Aorta (tissue), 5 donors: ENCODE data around the gene ULBP1. TPM values are rescaled to one million over a fixed set of nuclear protein-coding genes. Genes with fewer than 3 reads are reported as not detected.
"Not testable (repeated sequence)": the region's sequence is repeated elsewhere in the genome, so short reads cannot be mapped to it uniquely, and the experiment has no call there.

Experiments
- ATAC-seq: fragments of 200-7000 bp; cut with Tn5 transposase; one replicate; pipeline ENCODE4 v1.9.1; 2022; ENCODE audit warnings: moderate library complexity; ENCODE audit not compliant: low FRiP score
- DNase-seq, 2 donors: peaks; one replicate each; pipeline ENCODE4 v3.0.0-alpha.2; 2020
- H3K27ac ChIP-seq, 2 donors: one replicate each; pipeline ENCODE4 v1.5.1; 2013; ENCODE audit warnings: low read length in 2 of 2, mild to moderate bottlenecking in 2 of 2, moderate library complexity in 2 of 2, control low read depth in 1 of 2, inconsistent platforms in 1 of 2, low read depth in 1 of 2
- H3K27me3 ChIP-seq, 2 donors: one replicate each; pipeline ENCODE4 v1.6.1; 2013; ENCODE audit warnings: control low read depth in 1 of 2, low read length in 1 of 2, mild to moderate bottlenecking in 1 of 2, moderate library complexity in 1 of 2; ENCODE audit not compliant: insufficient read depth in 2 of 2, control insufficient read depth in 1 of 2
- H3K36me3 ChIP-seq, 2 donors: one replicate each; pipeline ENCODE4 v1.6.1; 2013; ENCODE audit warnings: control low read depth in 1 of 2, low read length in 1 of 2, mild to moderate bottlenecking in 1 of 2; ENCODE audit not compliant: insufficient read depth in 2 of 2, control insufficient read depth in 1 of 2
- H3K4me1 ChIP-seq, 2 donors: one replicate each; pipeline ENCODE4 v1.6.1; 2013; ENCODE audit warnings: low read length in 2 of 2, control low read depth in 1 of 2, mild to moderate bottlenecking in 1 of 2, moderate library complexity in 1 of 2; ENCODE audit not compliant: insufficient read depth in 2 of 2, control insufficient read depth in 1 of 2
- H3K4me3 ChIP-seq, 2 donors: one replicate each; pipeline ENCODE4 v1.5.1; 2013; ENCODE audit warnings: low read length in 2 of 2, control low read depth in 1 of 2, mild to moderate bottlenecking in 1 of 2
- H3K9me3 ChIP-seq: one replicate; pipeline ENCODE4 v1.6.1; 2013; ENCODE audit warnings: mild to moderate bottlenecking, low read length; ENCODE audit not compliant: control insufficient read depth
- WGBS, 2 donors: extraction: QIAGEN DNeasy Blood & Tissue Kit; methylation state at CpG; one replicate each; pipeline ENCODE4 v1.1.7; 2013; 5-methylcytosine and 5-hydroxymethylcytosine counted together
- intact Hi-C, 2 donors: fragments of 100-400 bp; cut with DNase I; formaldehyde crosslinking; loops; one replicate each; pipeline versions ENCODE4 v1.14.2 to v1.15.0; 2022
- polyA plus RNA-seq, 2 donors: library from polyadenylated mRNA; stranded (reverse); fragments of 200-250 nt; gene quantifications; one replicate each; pipeline ENCODE4 v1.2.3, GENCODE V29; 2013
- total RNA-seq, 2 donors: library from RNA; stranded (reverse); fragmentation: NEBNext Ultra II Directional; extraction: Animal tissue kit (Norgen Biotek cat#: 25700); gene quantifications; one replicate each; pipeline ENCODE4 v1.2.1, GENCODE V29; 2021
- donor health status: healthy with polysubstance abuse.
- donor health status: Bipolar disorder and iron deficiency.
- donor health status: DM: no; HTN: no; CAD: no.
- donor health status: DM: no; HTN: no; CAD: no.
- donor health status: DM: yes; HTN: yes; CAD: no.

ULBP1 gene
- total and polyA plus RNA-seq, 4 donors: 0.13 to 0.38 TPM; not detected in 2

- H3K27ac ChIP-seq: no peak overlapping the region
- H3K4me3 ChIP-seq: no peak overlapping the region
- ATAC-seq: no peak
- H3K4me1 ChIP-seq: no peaks in the 10 kb centered on the region
- whole genome bisulfite sequencing, 2 donors: 71 to 74% methylated on average over 7 of the region's 7 CpGs
- intact Hi-C loops: no loop called here
- H3K36me3 ChIP-seq: no peaks in the 10 kb centered on the region
- DNase-seq: no peak
- H3K9me3 ChIP-seq: peaks cover 2% of the 10 kb centered on the region
- no peaks in the 10 kb centered on the region for H3K27me3 ChIP-seq
These were observed 43.3 kb downstream of the ULBP1 start for GRCh38 chr6:150006961-150007464.

- no peak overlapping the region for H3K4me3 ChIP-seq
- no peaks in the 10 kb centered on the region for H3K36me3 ChIP-seq
- peak in 1 of 2 donors; percentile 73 for DNase-seq
- intact Hi-C loops: no loop called here
- H3K9me3 ChIP-seq: no peaks in the 10 kb centered on the region
- WGBS, 2 donors: 35 to 40% methylated on average over 9 of the region's 9 CpGs
- ATAC-seq: no peak
- H3K27me3 ChIP-seq: no peaks in the 10 kb centered on the region
- H3K4me1 ChIP-seq: no peaks in the 10 kb centered on the region
- no peak overlapping the region for H3K27ac ChIP-seq
These were observed 44.8 kb downstream of the ULBP1 start for GRCh38 chr6:150008588-150008987.

DNA sequence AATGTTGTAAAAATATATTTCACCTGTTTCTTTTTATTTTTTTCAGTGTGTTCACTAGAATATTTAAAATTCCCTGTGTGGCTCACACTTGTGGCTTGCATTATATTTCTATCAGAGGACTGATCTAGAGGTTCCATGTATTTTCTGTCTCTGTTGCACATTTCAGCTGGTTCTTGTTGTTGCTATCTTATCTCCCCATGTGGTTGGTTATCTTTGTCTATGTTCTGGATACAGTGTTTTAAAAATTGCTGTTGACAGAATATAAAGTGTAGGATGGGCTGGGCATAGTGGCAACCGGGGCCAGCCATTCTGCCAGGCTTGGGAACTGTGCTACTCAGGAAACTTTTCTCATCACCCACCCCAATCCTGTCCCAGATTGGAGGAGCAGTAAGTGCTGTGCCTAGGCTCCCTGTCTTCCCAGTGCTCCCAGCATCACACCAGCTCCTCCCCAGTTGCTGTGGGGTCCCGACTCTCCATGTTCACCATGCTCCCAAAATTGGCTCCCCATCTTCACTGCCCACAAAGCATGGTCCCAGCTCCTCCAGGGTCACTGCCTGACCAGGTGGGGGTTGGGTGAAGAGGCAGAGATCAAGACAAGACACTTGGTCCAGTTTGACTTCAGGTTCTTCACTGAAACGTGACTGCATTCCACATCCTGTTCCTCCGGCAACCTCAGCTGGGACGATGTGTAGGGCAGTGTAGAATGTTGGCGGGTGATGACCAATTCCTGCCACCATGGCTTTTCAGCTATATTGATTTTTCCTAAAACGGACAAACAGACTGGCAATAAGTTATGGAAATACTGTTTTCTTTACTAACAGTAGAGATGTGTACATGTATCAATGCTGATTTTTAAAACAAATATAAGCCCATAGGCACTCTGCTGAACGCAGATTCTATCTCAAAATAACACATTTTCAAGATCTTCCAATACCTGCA is 49.4 kb downstream of the ULBP1 start:
- H3K4me1 ChIP-seq, intact Hi-C loops, H3K9me3 ChIP-seq, ATAC-seq, H3K36me3 ChIP-seq, H3K4me3 ChIP-seq, H3K27me3 ChIP-seq, H3K27ac ChIP-seq: not testable (repeated sequence)
- WGBS, 2 donors: 30 to 44% methylated on average over 8 of the region's 8 CpGs
- peak in 1 of 2 donors; percentile 23 for DNase-seq

- H3K27ac ChIP-seq, H3K4me3 ChIP-seq, H3K36me3 ChIP-seq, H3K4me1 ChIP-seq, H3K9me3 ChIP-seq, ATAC-seq, intact Hi-C loops, H3K27me3 ChIP-seq, DNase-seq: not testable (repeated sequence)
- 10 to 16% methylated on average over 6 to 12 of the region's 24 CpGs for WGBS, 2 donors
These were observed 50.3 kb downstream of the ULBP1 start for GRCh38 chr6:150013785-150014622.

DNA sequence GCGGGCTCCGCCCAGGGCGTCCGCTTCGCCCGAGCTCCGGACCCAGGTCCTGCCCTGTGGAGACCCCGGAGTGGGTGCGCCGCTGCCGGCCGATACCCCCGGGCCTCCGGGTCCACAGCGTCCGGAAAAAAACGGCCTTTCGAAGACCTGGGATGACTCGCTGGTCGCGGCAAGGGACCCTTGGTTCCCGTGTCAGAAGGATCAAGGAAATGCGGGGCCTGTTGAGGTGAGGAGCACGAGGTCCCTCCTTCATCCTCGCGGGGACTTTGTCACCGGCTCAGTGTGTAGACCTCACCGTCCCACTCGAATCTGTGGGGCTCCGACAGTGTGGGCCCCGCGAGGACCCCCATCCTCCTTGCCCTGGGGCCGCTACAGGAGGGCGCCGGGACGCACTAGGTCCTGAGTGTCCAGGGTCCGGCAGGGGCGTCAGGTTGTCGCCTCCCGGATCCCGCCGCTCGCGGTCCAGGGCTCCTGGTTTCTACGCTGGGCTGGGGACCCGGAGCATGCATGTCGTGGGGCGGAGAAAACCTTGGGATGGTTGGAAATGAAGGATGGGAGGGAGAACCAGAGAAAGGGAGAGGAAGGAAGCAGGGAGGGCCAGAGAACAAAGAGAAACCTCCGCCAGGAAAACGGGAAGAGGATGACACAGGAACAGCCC is 51.0 kb downstream of the ULBP1 start:
- not testable (repeated sequence) for ATAC-seq

GRCh38 chr6:150015281-150016001 is 51.7 kb downstream of the ULBP1 start:
- not testable (repeated sequence) for H3K9me3 ChIP-seq, DNase-seq, H3K4me1 ChIP-seq, ATAC-seq, H3K27ac ChIP-seq, H3K27me3 ChIP-seq, H3K4me3 ChIP-seq, H3K36me3 ChIP-seq
- intact Hi-C loops: loop anchor here (2.0 to 5.0 kb wide), 3 partner anchors 79 to 178 kb away; no protein-coding TSS in a partner anchor
- WGBS, 2 donors: 7 to 9% methylated on average over 14 to 15 of the region's 15 CpGs

More for the DNA sequence above, 51.0 kb downstream of the ULBP1 start:
- not testable (repeated sequence) for H3K4me1 ChIP-seq, H3K36me3 ChIP-seq, H3K9me3 ChIP-seq, H3K27ac ChIP-seq, H3K27me3 ChIP-seq, DNase-seq, H3K4me3 ChIP-seq
- intact Hi-C loops: loop anchor here in 1 of 2 donors (5.0 kb wide), 1 partner anchor 177 kb away; no protein-coding TSS in a partner anchor
- 7 to 11% methylated on average over 5 to 48 of the region's 50 CpGs for WGBS, 2 donors

DNA sequence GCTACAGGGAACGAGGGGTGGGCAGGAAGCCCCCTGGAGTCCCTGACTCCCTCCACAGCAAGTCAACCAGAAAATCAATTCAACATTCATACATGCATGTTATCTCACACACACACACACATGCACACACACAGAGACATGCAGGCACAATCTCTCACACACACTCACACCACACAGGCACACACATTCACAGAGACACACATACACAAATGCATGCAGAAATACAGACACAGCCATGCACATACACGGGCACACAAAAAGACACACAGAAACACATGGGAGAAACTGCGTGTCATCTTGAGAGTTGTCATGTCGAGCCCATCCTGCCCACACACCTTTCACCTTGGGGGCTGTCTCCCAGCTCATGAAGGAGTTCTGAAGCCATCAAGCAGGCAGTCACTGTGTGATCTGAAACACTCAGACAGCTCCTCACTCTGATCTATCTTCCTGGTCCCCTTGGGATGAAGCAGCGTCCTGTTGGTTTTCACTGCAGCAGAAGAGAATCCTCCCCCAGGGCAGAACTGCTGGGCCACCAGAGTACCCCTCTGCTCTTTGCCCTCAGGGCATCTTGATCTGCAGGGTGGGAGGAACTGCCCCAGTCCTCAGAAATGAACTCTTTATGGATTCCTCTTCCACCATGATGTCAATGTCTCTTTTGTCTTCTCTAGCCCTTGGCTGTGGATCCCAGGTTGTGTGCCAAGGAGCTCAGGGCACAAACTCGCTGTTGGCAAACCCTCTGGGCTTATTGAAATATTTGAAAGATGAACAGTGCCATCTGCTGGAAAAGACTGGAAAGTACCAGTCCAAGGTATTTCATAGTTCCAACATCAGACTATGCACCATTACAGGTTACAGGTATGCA is 52.8 kb downstream of the ULBP1 start:
- DNase-seq: no peak
- H3K27ac ChIP-seq: no peak overlapping the region
- ATAC-seq: peak; percentile 73
- H3K27me3 ChIP-seq: no peaks in the 10 kb centered on the region
- H3K9me3 ChIP-seq: no peaks in the 10 kb centered on the region
- no peaks in the 10 kb centered on the region for H3K4me1 ChIP-seq
- no peak overlapping the region for H3K4me3 ChIP-seq
- 24 to 26% methylated on average over 6 of the region's 6 CpGs for WGBS, 2 donors
- no peaks in the 10 kb centered on the region for H3K36me3 ChIP-seq
- intact Hi-C loops: loop anchor here (2.0 to 5.0 kb wide), 3 partner anchors 80 to 179 kb away; no protein-coding TSS in a partner anchor
